Measurements from ENCODE around the gene MYCN.

MYCN gene

GRCh38 chr2:15964936-15965563 is 24.7 kb downstream of the MYCN start:
- Histone ChIP-seq H3K9me3 (ENCODE audit: severe bottlenecking) (no peaks in the 10 kb centered on the region), H3K36me3 (ENCODE audit: low read depth) (no peaks in the 10 kb centered on the region), H3K4me1 (ENCODE audit: insufficient read depth, poor library complexity, severe bottlenecking) (no peaks in the 10 kb centered on the region), H3K4me3 (ENCODE audit: severe bottlenecking) (no peak overlapping the region), H3K27me3 (ENCODE audit: insufficient read depth, poor library complexity, severe bottlenecking) (no peaks in the 10 kb centered on the region), H3K27ac (ENCODE audit: poor library complexity, severe bottlenecking) (no peak overlapping the region)
- no peak for TF ChIP-seq CTCF (IDR thresholded peaks at IDR 0.05; ENCODE audit: poor library complexity, severe bottlenecking)
- no peak for ATAC-seq (ENCODE audit: low read depth)
- DNase-seq (ENCODE audit: low spot score): no peak

- H3K9me3 ChIP-seq (ENCODE audit: severe bottlenecking): no peaks in the 10 kb centered on the region
- DNase-seq (ENCODE audit: low spot score) (no peak), ATAC-seq (ENCODE audit: low read depth) (no peak)
- H3K27ac ChIP-seq (ENCODE audit: poor library complexity, severe bottlenecking): no peak overlapping the region
- no peak overlapping the region for H3K4me3 ChIP-seq (ENCODE audit: severe bottlenecking)
- no peak for TF ChIP-seq CTCF (IDR thresholded peaks at IDR 0.05; ENCODE audit: poor library complexity, severe bottlenecking)
- H3K27me3 ChIP-seq (ENCODE audit: insufficient read depth, poor library complexity, severe bottlenecking): no peaks in the 10 kb centered on the region
- no peaks in the 10 kb centered on the region for H3K4me1 ChIP-seq (ENCODE audit: insufficient read depth, poor library complexity, severe bottlenecking)
- no peaks in the 10 kb centered on the region for H3K36me3 ChIP-seq (ENCODE audit: low read depth)
These were observed 25.2 kb downstream of the MYCN start for GRCh38 chr2:15965564-15966019.

GRCh38 chr2:15967415-15968279 is 27.3 kb downstream of the MYCN start:
- H3K4me1 ChIP-seq (ENCODE audit: insufficient read depth, poor library complexity, severe bottlenecking): no peaks in the 10 kb centered on the region
- ATAC-seq (ENCODE audit: low read depth) (no peak), DNase-seq (ENCODE audit: low spot score) (no peak)
- TF ChIP-seq CTCF (IDR thresholded peaks at IDR 0.05; ENCODE audit: poor library complexity, severe bottlenecking): no peak
- no peak overlapping the region for H3K27ac ChIP-seq (ENCODE audit: poor library complexity, severe bottlenecking)
- H3K9me3 ChIP-seq (ENCODE audit: severe bottlenecking): no peaks in the 10 kb centered on the region
- no peak overlapping the region for H3K4me3 ChIP-seq (ENCODE audit: severe bottlenecking)
- no peaks in the 10 kb centered on the region for H3K36me3 ChIP-seq (ENCODE audit: low read depth)
- no peaks in the 10 kb centered on the region for H3K27me3 ChIP-seq (ENCODE audit: insufficient read depth, poor library complexity, severe bottlenecking)

GRCh38 chr2:15968280-15969178 is 28.2 kb downstream of the MYCN start:
- H3K9me3 ChIP-seq (ENCODE audit: severe bottlenecking): no peaks in the 10 kb centered on the region
- no peak overlapping the region for H3K27ac ChIP-seq (ENCODE audit: poor library complexity, severe bottlenecking)
- no peaks in the 10 kb centered on the region for H3K27me3 ChIP-seq (ENCODE audit: insufficient read depth, poor library complexity, severe bottlenecking)
- no peaks in the 10 kb centered on the region for H3K36me3 ChIP-seq (ENCODE audit: low read depth)
- no peaks in the 10 kb centered on the region for H3K4me1 ChIP-seq (ENCODE audit: insufficient read depth, poor library complexity, severe bottlenecking)
- DNase-seq (ENCODE audit: low spot score): no peak
- no peak overlapping the region for H3K4me3 ChIP-seq (ENCODE audit: severe bottlenecking)
- TF ChIP-seq CTCF (IDR thresholded peaks at IDR 0.05; ENCODE audit: poor library complexity, severe bottlenecking): no peak
- ATAC-seq (ENCODE audit: low read depth): peak; percentile 46; the same call in 1 of the 3 replicates
